HCT116 (cell line): Measurements from ENCODE around the gene RCL1.

Experiments used
- EGR1 ChIP-seq: IDR thresholded peaks from 2 replicates; pipeline ENCODE4 v1.6.1; 2012; ENCODE audit warnings: low read depth
- EZH2 ChIP-seq: fragments of 200-600 bp; sonication (generic); IDR thresholded peaks from 2 replicates; pipeline ENCODE4 v1.6.1; 2017; ENCODE audit warnings: antibody characterized with exemption, mixed run types
- POLR2A ChIP-seq: IDR thresholded peaks from 2 replicates; pipeline ENCODE4 v1.7.0; 2011; ENCODE audit warnings: borderline replicate concordance; ENCODE audit not compliant: insufficient read depth, insufficient read length; ENCODE audit errors: extremely low read depth
- POLR2AphosphoS5 ChIP-seq: IDR thresholded peaks from 2 replicates; pipeline ENCODE4 v1.6.1; 2011; ENCODE audit warnings: mild to moderate bottlenecking, low read depth, low read length, moderate library complexity
- SRF ChIP-seq: IDR thresholded peaks from 2 replicates; pipeline ENCODE4 v1.6.1; 2012; ENCODE audit warnings: low read depth
- TF ChIP-seq, protein P1 (sequence below): IDR thresholded peaks from 2 replicates; pipeline ENCODE4 v1.6.1; 2012; ENCODE audit warnings: low read depth
- TF ChIP-seq, protein P2 (sequence below), 3 experiments: fragments of 200-600 bp in 1 of 3; sonication (generic) in 1 of 3; IDR thresholded peaks in 2 of 3; conservative IDR thresholded peaks in 1 of 3; 2 replicates each; pipeline ENCODE4 v1.5.1; 2012 to 2017; ENCODE audit warnings: low read depth in 2 of 3, low read length in 2 of 3, antibody characterized with exemption in 1 of 3, borderline replicate concordance in 1 of 3, control low read depth in 1 of 3, mild to moderate bottlenecking in 1 of 3, mixed read lengths in 1 of 3, mixed run types in 1 of 3, moderate library complexity in 1 of 3; ENCODE audit not compliant: insufficient read depth in 1 of 3

DNA sequence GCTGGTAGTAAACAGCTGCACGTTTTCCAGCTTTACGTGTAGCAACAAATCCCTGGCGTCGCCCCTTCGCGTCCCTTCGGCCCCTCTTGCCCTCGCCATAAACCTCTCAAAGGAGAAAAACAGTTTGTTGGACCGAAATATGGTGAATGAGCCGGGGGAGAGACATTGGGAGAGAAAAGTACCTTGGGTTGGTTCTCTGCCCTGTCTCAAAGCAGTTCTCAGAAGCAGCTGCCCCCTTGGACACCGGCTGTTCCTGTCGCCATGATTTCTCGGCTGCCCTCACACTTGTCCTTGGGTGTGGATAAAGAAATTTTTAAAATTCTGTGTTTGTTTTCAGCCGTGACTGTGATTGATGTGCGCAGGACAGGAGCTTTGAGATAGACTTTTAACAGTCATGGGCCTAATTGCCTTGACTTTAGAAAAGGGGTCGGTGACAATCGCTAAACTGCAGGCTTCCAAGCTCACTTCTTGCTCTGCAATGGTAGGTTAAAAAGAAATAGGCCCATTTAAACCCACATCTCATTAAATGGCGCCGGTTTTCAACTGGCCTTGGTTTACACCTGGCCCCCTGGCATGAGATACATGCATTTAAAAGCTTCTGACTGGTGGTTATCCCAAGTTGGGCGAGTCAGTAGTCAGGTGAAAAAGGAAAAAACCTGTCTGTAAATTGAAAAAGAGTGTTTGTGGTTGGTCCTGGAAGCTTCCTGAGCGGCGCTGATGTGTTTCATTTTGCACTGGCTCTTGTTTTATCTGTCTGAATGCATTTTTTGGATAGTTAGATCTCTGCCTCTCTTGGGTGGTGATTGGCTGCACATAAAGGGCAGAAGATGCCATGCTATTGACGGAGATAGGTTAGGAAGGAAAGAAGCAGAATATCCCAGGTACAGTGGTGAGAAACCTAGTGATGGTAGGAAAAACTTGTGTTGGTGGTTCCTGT, 983 bp downstream of the RCL1 start:
- TF ChIP-seq POLR2A: no peak
- TF ChIP-seq, protein P1, sequence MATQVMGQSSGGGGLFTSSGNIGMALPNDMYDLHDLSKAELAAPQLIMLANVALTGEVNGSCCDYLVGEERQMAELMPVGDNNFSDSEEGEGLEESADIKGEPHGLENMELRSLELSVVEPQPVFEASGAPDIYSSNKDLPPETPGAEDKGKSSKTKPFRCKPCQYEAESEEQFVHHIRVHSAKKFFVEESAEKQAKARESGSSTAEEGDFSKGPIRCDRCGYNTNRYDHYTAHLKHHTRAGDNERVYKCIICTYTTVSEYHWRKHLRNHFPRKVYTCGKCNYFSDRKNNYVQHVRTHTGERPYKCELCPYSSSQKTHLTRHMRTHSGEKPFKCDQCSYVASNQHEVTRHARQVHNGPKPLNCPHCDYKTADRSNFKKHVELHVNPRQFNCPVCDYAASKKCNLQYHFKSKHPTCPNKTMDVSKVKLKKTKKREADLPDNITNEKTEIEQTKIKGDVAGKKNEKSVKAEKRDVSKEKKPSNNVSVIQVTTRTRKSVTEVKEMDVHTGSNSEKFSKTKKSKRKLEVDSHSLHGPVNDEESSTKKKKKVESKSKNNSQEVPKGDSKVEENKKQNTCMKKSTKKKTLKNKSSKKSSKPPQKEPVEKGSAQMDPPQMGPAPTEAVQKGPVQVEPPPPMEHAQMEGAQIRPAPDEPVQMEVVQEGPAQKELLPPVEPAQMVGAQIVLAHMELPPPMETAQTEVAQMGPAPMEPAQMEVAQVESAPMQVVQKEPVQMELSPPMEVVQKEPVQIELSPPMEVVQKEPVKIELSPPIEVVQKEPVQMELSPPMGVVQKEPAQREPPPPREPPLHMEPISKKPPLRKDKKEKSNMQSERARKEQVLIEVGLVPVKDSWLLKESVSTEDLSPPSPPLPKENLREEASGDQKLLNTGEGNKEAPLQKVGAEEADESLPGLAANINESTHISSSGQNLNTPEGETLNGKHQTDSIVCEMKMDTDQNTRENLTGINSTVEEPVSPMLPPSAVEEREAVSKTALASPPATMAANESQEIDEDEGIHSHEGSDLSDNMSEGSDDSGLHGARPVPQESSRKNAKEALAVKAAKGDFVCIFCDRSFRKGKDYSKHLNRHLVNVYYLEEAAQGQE: no peak
- no peak for TF ChIP-seq POLR2AphosphoS5
- TF ChIP-seq EZH2: no peak
- TF ChIP-seq SRF: no peak
- TF ChIP-seq, protein P2, sequence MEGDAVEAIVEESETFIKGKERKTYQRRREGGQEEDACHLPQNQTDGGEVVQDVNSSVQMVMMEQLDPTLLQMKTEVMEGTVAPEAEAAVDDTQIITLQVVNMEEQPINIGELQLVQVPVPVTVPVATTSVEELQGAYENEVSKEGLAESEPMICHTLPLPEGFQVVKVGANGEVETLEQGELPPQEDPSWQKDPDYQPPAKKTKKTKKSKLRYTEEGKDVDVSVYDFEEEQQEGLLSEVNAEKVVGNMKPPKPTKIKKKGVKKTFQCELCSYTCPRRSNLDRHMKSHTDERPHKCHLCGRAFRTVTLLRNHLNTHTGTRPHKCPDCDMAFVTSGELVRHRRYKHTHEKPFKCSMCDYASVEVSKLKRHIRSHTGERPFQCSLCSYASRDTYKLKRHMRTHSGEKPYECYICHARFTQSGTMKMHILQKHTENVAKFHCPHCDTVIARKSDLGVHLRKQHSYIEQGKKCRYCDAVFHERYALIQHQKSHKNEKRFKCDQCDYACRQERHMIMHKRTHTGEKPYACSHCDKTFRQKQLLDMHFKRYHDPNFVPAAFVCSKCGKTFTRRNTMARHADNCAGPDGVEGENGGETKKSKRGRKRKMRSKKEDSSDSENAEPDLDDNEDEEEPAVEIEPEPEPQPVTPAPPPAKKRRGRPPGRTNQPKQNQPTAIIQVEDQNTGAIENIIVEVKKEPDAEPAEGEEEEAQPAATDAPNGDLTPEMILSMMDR (IDR thresholded peaks at IDR 0.05 in 2 of 3, conservative IDR thresholded peaks at IDR 0.05 in 1 of 3; ENCODE audit: borderline replicate concordance in 1 of 3, insufficient read depth in 1 of 3, low read depth in 2 of 3, low read length in 2 of 3): no peak
- no peak for TF ChIP-seq EGR1
